HepG2 (cell line): Measurements from ENCODE around the gene IZUMO4. TPM values are rescaled to one million over a fixed set of nuclear protein-coding genes. Genes with fewer than 3 reads are reported as not detected.

Source experiments
- BRD4 ChIP-seq: sonication (generic); formaldehyde crosslinking; IDR thresholded peaks from 2 replicates; pipeline ENCODE4 v1.4.0; 2020; ENCODE audit warnings: missing genetic modification reagents
- CEBPB ChIP-seq: IDR thresholded peaks from 2 replicates; pipeline ENCODE4 v1.6.1; 2011; ENCODE audit warnings: low read depth, low read length, improper control_type of control experiment, borderline replicate concordance
- CENPX ChIP-seq: sonication (generic); formaldehyde crosslinking; IDR thresholded peaks from 2 replicates; pipeline ENCODE4 v1.9.0; 2021; ENCODE audit warnings: mild to moderate bottlenecking, missing genetic modification reagents, moderate library complexity
- CHCHD3 ChIP-seq: sonication (generic); formaldehyde crosslinking; IDR thresholded peaks from 2 replicates; pipeline ENCODE4 v1.8.0; 2022; ENCODE audit warnings: mild to moderate bottlenecking, missing genetic modification reagents, moderate library complexity
- EED ChIP-seq: sonication (generic); formaldehyde crosslinking; IDR thresholded peaks from 2 replicates; pipeline ENCODE4 v1.5.0; 2020; ENCODE audit warnings: mild to moderate bottlenecking, missing genetic modification reagents
- EP300 ChIP-seq, 3 experiments: sonication (generic) in 1 of 3; formaldehyde crosslinking in 1 of 3; IDR thresholded peaks; 2 replicates each; pipeline versions ENCODE4 v1.5.1 to v1.6.1; 2011 to 2020; ENCODE audit warnings: low read depth in 2 of 3, low read length in 2 of 3, borderline replicate concordance in 1 of 3, improper control_type of control experiment in 1 of 3, mild to moderate bottlenecking in 1 of 3, missing genetic modification reagents in 1 of 3, moderate library complexity in 1 of 3
- FOSL1 ChIP-seq: sonication (generic); formaldehyde crosslinking; IDR thresholded peaks from 2 replicates; pipeline ENCODE4 v1.9.0; 2021; ENCODE audit warnings: missing genetic modification reagents, borderline replicate concordance
- FOXJ3 ChIP-seq: sonication (generic); formaldehyde crosslinking; IDR thresholded peaks from 2 replicates; pipeline ENCODE4 v1.4.0; 2020; ENCODE audit warnings: missing genetic modification reagents, mild to moderate bottlenecking, borderline replicate concordance
- FOXO1 ChIP-seq: sonication (generic); formaldehyde crosslinking; IDR thresholded peaks from 2 replicates; pipeline ENCODE4 v1.4.0; 2020; ENCODE audit warnings: missing genetic modification reagents
- GFI1 ChIP-seq: sonication (generic); formaldehyde crosslinking; IDR thresholded peaks from 2 replicates; pipeline ENCODE4 v1.5.0; 2020; ENCODE audit warnings: missing genetic modification reagents, mild to moderate bottlenecking, borderline replicate concordance
- HNF4A ChIP-seq: sonication (generic); formaldehyde crosslinking; IDR thresholded peaks from 2 replicates; pipeline ENCODE4 v1.4.0; 2020; ENCODE audit warnings: missing genetic modification reagents
- JDP2 ChIP-seq: sonication (generic); formaldehyde crosslinking; IDR thresholded peaks from 2 replicates; pipeline ENCODE4 v1.8.1; 2022; ENCODE audit warnings: missing genetic modification reagents, borderline replicate concordance
- MTA3 ChIP-seq: sonication (generic); formaldehyde crosslinking; IDR thresholded peaks from 2 replicates; pipeline ENCODE4 v1.4.0; 2020; ENCODE audit warnings: missing genetic modification reagents
- MXD1 ChIP-seq: sonication (generic); formaldehyde crosslinking; IDR thresholded peaks from 2 replicates; pipeline ENCODE4 v1.4.0; 2020; ENCODE audit warnings: mild to moderate bottlenecking, missing genetic modification reagents
- NKX3-1 ChIP-seq: sonication (generic); formaldehyde crosslinking; IDR thresholded peaks from 2 replicates; pipeline ENCODE4 v1.5.0; 2020; ENCODE audit warnings: missing genetic modification reagents
- PRDM10 ChIP-seq: sonication (generic); formaldehyde crosslinking; IDR thresholded peaks from 2 replicates; pipeline ENCODE4 v1.4.0; 2020; ENCODE audit warnings: low read depth, missing genetic modification reagents
- SETDB1 ChIP-seq: sonication (generic); formaldehyde crosslinking; IDR thresholded peaks from 2 replicates; pipeline ENCODE4 v1.5.1; 2020; ENCODE audit warnings: missing genetic modification reagents, mild to moderate bottlenecking, borderline replicate concordance
- SKIL ChIP-seq: sonication (generic); formaldehyde crosslinking; IDR thresholded peaks from 2 replicates; pipeline ENCODE4 v1.8.0; 2022; ENCODE audit warnings: missing genetic modification reagents, mild to moderate bottlenecking, moderate library complexity, borderline replicate concordance
- ZC3H4 ChIP-seq: sonication (generic); formaldehyde crosslinking; IDR thresholded peaks from 2 replicates; pipeline ENCODE4 v1.4.0; 2020; ENCODE audit warnings: missing genetic modification reagents, borderline replicate concordance
- ZNF274 ChIP-seq: sonication (generic); formaldehyde crosslinking; IDR thresholded peaks from 2 replicates; pipeline ENCODE4 v1.5.1; 2020; ENCODE audit warnings: mild to moderate bottlenecking, missing genetic modification reagents
- ZNF562 ChIP-seq: sonication (generic); formaldehyde crosslinking; IDR thresholded peaks from 2 replicates; pipeline ENCODE4 v1.8.0; 2022; ENCODE audit warnings: missing genetic modification reagents, borderline replicate concordance
- ZNF703 ChIP-seq: sonication (generic); formaldehyde crosslinking; IDR thresholded peaks from 2 replicates; pipeline ENCODE4 v1.5.1; 2020; ENCODE audit warnings: missing genetic modification reagents, mild to moderate bottlenecking, moderate library complexity, borderline replicate concordance
- polyA plus RNA-seq, 8 experiments: library from polyadenylated mRNA; depleted of rRNA in 3 of 8; stranded (reverse) in 7 of 8; unstranded in 1 of 8; fragments of >200 nt; fragmentation: Illumina TruSeq in 4 of 8; extraction: Trizol in 4 of 8; gene quantifications; 2 replicates each; pipeline versions ENCODE4 v1.2.1 to v1.2.3, GENCODE V29; 2011 to 2016; ENCODE audit warnings: low read depth in 4 of 8, missing spikeins in 1 of 8, mixed read lengths in 1 of 8; ENCODE audit not compliant: insufficient read depth in 1 of 8
- total RNA-seq, 5 experiments: library from RNA; depleted of rRNA; stranded (reverse); fragments of >200 nt; fragmentation: Illumina TruSeq; extraction: Trizol; gene quantifications; 2 replicates each; pipeline ENCODE4 v1.2.3, GENCODE V29; 2016; ENCODE audit warnings: low read depth in 1 of 5

The IZUMO4 gene
- total and polyA plus RNA-seq, 2 of the 13 experiments (the other 11 are each of a cell fraction or from before 2014, with no cell fraction given): 0.77 to 3.9 TPM

- no peak for TF ChIP-seq PRDM10
- no peak for TF ChIP-seq FOXO1 (CRISPR knock-in tag)
- TF ChIP-seq MTA3 (CRISPR knock-in tag): no peak
- TF ChIP-seq EP300 (IDR thresholded peaks at IDR 0.05; ENCODE audit: low read depth in 2 of 2, low read length in 2 of 2): peak; percentile 39 to 53; a peak in 3 of 4 replicates
- peak; percentile 29; the same call in 1 of the 2 replicates for TF ChIP-seq EP300 (CRISPR knock-in tag; IDR thresholded peaks at IDR 0.05; ENCODE audit: borderline replicate concordance)
- TF ChIP-seq ZC3H4: no peak
- TF ChIP-seq SKIL: no peak
- no peak for TF ChIP-seq CHCHD3 (CRISPR knock-in tag)
- 0 out of 2 replicates have a peak, but pooled peaks have one; percentile 57 for TF ChIP-seq MXD1
- no peak for TF ChIP-seq JDP2 (CRISPR knock-in tag)
- TF ChIP-seq HNF4A (CRISPR knock-in tag): peak; percentile 55
- TF ChIP-seq FOXJ3 (CRISPR knock-in tag): peak; percentile 29; the same call in 1 of the 2 replicates
- no peak for TF ChIP-seq NKX3-1 (CRISPR knock-in tag)
- TF ChIP-seq ZNF703 (CRISPR knock-in tag): no peak
- TF ChIP-seq GFI1 (CRISPR knock-in tag): no peak
- TF ChIP-seq CEBPB: peak; percentile 74; the same call in 1 of the 2 replicates
- no peak for TF ChIP-seq EED (CRISPR knock-in tag)
- TF ChIP-seq BRD4 (CRISPR knock-in tag): peak; percentile 59
- TF ChIP-seq ZNF562 (CRISPR knock-in tag): no peak
- TF ChIP-seq ZNF274 (CRISPR knock-in tag): no peak
- TF ChIP-seq FOSL1 (CRISPR knock-in tag): no peak
- TF ChIP-seq CENPX (CRISPR knock-in tag): no peak
- no peak for TF ChIP-seq SETDB1 (CRISPR knock-in tag)
These were observed 35.0 kb upstream of the IZUMO4 start (continued) for GRCh38 chr19:2061495-2062388.
